SK-N-SH treated with all-trans-retinoic acid at 6 μM for 48 hours (cell line): Measurements from ENCODE around the gene COL16A1.

Experiments
- ATAC-seq: fragments of 200-7000 bp; cut with Tn5 transposase; 3 replicates; pipeline ENCODE4 v1.9.1; 2020; ENCODE audit warnings: mild to moderate bottlenecking, moderate library complexity
- ARNTL ChIP-seq: fragments of 450-650 bp; formaldehyde crosslinking; IDR thresholded peaks from 2 replicates; pipeline ENCODE4 v1.5.0; 2020; ENCODE audit warnings: low read depth, mild to moderate bottlenecking, moderate library complexity, borderline replicate concordance
- BACH2 ChIP-seq: fragments of 250-450 bp; sonication (Bioruptor Pico); IDR thresholded peaks from 2 replicates; pipeline ENCODE4 v1.9.0; 2021; ENCODE audit warnings: mild to moderate bottlenecking, borderline replicate concordance
- CSDC2 ChIP-seq: fragments of 250-450 bp; sonication (Bioruptor Pico); IDR thresholded peaks from 2 replicates; pipeline ENCODE4 v1.5.0; 2020; ENCODE audit warnings: mild to moderate bottlenecking, moderate library complexity
- ESRRG ChIP-seq: fragments of 250-450 bp; sonication (Bioruptor Pico); IDR thresholded peaks from 2 replicates; pipeline ENCODE4 v1.6.1; 2021; ENCODE audit warnings: mild to moderate bottlenecking
- GLIS3 ChIP-seq: fragments of 250-450 bp; sonication (Bioruptor Pico); IDR thresholded peaks from 2 replicates; pipeline ENCODE4 v1.5.0; 2020; ENCODE audit warnings: mild to moderate bottlenecking, moderate library complexity
- ISL1 ChIP-seq: fragments of 250-450 bp; sonication (Bioruptor Pico); IDR thresholded peaks from 2 replicates; pipeline ENCODE4 v2.1.2; 2022; ENCODE audit warnings: mild to moderate bottlenecking, moderate library complexity
- OSR1 ChIP-seq: fragments of 250-450 bp; sonication (Bioruptor Pico); IDR thresholded peaks from 2 replicates; pipeline ENCODE4 v1.8.0; 2022; ENCODE audit warnings: moderate library complexity, mild to moderate bottlenecking, inconsistent platforms
- PPARA ChIP-seq: fragments of 250-450 bp; sonication (Bioruptor Pico); IDR thresholded peaks from 2 replicates; pipeline ENCODE4 v1.5.0; 2020; ENCODE audit warnings: mild to moderate bottlenecking, borderline replicate concordance
- RARB ChIP-seq: fragments of 250-450 bp; sonication (Bioruptor Pico); IDR thresholded peaks from 2 replicates; pipeline ENCODE4 v1.8.0; 2021; ENCODE audit warnings: mild to moderate bottlenecking, moderate library complexity
- SNAI2 ChIP-seq: fragments of 250-450 bp; sonication (Bioruptor Pico); IDR thresholded peaks from 2 replicates; pipeline ENCODE4 v1.5.0; 2020; ENCODE audit warnings: mild to moderate bottlenecking, moderate library complexity
- TCF4 ChIP-seq: fragments of 250-450 bp; sonication (Bioruptor Pico); IDR thresholded peaks from 2 replicates; pipeline ENCODE4 v1.8.0; 2021; ENCODE audit warnings: mild to moderate bottlenecking, moderate library complexity, borderline replicate concordance
- TOX ChIP-seq: fragments of 250-450 bp; sonication (Bioruptor Pico); IDR thresholded peaks from 2 replicates; pipeline ENCODE4 v1.8.0; 2021; ENCODE audit warnings: mild to moderate bottlenecking, moderate library complexity, borderline replicate concordance
- ZC3H10 ChIP-seq: fragments of 250-450 bp; sonication (Bioruptor Pico); IDR thresholded peaks from 2 replicates; pipeline ENCODE4 v1.5.1; 2021; ENCODE audit warnings: mild to moderate bottlenecking, moderate library complexity
- ZFP30 ChIP-seq: fragments of 450-650 bp; formaldehyde crosslinking; IDR thresholded peaks from 2 replicates; pipeline ENCODE4 v1.5.0; 2022; ENCODE audit warnings: mild to moderate bottlenecking, moderate library complexity
- ZNF565 ChIP-seq: fragments of 450-650 bp; formaldehyde crosslinking; conservative IDR thresholded peaks from 2 replicates; pipeline ENCODE4 v1.5.0; 2020; ENCODE audit warnings: low read depth, mild to moderate bottlenecking, moderate library complexity
- ZNF70 ChIP-seq: fragments of 450-650 bp; formaldehyde crosslinking; IDR thresholded peaks from 2 replicates; pipeline ENCODE4 v1.5.0; 2020; ENCODE audit warnings: mild to moderate bottlenecking, moderate library complexity
- TF ChIP-seq, protein P1 (sequence below): fragments of 250-450 bp; sonication (Bioruptor Pico); IDR thresholded peaks from 2 replicates; pipeline ENCODE4 v1.5.1; 2021; ENCODE audit warnings: mild to moderate bottlenecking, moderate library complexity
- TF ChIP-seq, protein P2 (sequence below): fragments of 250-450 bp; sonication (Bioruptor Pico); IDR thresholded peaks from 2 replicates; pipeline ENCODE4 v1.8.0; 2021; ENCODE audit warnings: low read depth, mild to moderate bottlenecking, moderate library complexity, borderline replicate concordance
- TF ChIP-seq, protein P3 (sequence below): fragments of 250-450 bp; sonication (Bioruptor Pico); IDR thresholded peaks from 2 replicates; pipeline ENCODE4 v1.5.0; 2020; ENCODE audit warnings: mild to moderate bottlenecking, moderate library complexity
- TF ChIP-seq, protein P4 (sequence below): fragments of 250-450 bp; sonication (Bioruptor Pico); IDR thresholded peaks from 2 replicates; pipeline ENCODE4 v1.8.0; 2020; ENCODE audit warnings: mild to moderate bottlenecking, moderate library complexity, borderline replicate concordance
- TF ChIP-seq, protein P5 (sequence below): fragments of 250-450 bp; sonication (Bioruptor Pico); IDR thresholded peaks from 2 replicates; pipeline ENCODE4 v1.5.1; 2020; ENCODE audit warnings: low read depth, mild to moderate bottlenecking, moderate library complexity

Gene COL16A1

DNA sequence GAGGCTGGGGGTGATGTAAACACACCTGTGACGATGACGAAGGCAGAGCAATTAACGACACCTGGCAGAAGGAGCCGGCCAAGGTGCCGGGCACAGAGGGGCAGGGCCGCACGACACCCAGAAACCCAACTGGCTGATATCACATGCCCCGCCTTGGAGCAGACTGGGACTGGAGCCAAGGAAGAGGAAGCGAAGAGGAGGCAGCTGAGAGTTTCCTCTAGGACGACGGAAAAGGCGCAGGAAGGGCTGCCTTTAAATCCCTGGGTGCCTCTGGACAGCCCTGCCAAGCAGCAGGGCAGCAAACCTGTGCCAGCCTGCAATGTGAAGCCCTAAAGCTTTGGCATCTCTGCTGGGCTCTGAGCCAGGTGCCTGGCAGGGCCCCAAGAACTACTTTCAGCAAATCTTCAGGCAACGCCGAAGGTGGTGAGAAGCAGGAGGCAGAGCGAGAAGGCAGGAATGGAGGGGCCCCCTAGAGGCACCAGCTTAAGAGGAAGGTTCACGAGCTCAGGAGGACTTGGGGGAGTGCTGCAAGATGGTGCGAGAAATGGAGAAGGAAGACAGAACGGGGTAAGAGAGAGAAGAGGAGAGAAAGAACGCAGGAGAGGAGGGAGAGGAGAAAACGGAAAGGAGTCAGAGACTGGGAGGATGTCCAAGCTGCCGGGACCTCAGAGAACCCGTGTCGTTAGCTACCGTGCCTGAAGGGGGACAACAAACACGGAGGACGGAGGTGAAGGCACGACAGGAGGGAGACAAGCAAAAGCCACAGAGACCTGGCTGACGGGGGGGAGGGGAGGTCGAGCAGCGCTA is 33.8 kb downstream of the COL16A1 start:
- TF ChIP-seq, protein P1, sequence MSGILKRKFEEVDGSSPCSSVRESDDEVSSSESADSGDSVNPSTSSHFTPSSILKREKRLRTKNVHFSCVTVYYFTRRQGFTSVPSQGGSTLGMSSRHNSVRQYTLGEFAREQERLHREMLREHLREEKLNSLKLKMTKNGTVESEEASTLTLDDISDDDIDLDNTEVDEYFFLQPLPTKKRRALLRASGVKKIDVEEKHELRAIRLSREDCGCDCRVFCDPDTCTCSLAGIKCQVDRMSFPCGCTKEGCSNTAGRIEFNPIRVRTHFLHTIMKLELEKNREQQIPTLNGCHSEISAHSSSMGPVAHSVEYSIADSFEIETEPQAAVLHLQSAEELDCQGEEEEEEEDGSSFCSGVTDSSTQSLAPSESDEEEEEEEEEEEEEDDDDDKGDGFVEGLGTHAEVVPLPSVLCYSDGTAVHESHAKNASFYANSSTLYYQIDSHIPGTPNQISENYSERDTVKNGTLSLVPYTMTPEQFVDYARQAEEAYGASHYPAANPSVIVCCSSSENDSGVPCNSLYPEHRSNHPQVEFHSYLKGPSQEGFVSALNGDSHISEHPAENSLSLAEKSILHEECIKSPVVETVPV = no peak
- TF ChIP-seq SNAI2 (CRISPR knock-in tag) (no peak), ARNTL (CRISPR knock-in tag) (no peak), OSR1 (CRISPR knock-in tag) (no peak), ISL1 (CRISPR knock-in tag) (no peak), ZFP30 (CRISPR knock-in tag) (no peak), GLIS3 (CRISPR knock-in tag) (no peak), ESRRG (CRISPR knock-in tag) (no peak), ZC3H10 (CRISPR knock-in tag) (no peak), CSDC2 (no peak), ZNF565 (CRISPR knock-in tag) (no peak), PPARA (CRISPR knock-in tag) (no peak), ZNF70 (CRISPR knock-in tag) (no peak), TOX (CRISPR knock-in tag) (no peak), TCF4 (CRISPR knock-in tag) (no peak), BACH2 (CRISPR knock-in tag) (no peak)
- TF ChIP-seq, protein P2, sequence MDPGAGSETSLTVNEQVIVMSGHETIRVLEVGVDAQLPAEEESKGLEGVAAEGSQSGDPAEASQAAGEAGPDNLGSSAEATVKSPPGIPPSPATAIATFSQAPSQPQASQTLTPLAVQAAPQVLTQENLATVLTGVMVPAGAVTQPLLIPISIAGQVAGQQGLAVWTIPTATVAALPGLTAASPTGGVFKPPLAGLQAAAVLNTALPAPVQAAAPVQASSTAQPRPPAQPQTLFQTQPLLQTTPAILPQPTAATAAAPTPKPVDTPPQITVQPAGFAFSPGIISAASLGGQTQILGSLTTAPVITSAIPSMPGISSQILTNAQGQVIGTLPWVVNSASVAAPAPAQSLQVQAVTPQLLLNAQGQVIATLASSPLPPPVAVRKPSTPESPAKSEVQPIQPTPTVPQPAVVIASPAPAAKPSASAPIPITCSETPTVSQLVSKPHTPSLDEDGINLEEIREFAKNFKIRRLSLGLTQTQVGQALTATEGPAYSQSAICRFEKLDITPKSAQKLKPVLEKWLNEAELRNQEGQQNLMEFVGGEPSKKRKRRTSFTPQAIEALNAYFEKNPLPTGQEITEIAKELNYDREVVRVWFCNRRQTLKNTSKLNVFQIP = no peak
- TF ChIP-seq, protein P3, sequence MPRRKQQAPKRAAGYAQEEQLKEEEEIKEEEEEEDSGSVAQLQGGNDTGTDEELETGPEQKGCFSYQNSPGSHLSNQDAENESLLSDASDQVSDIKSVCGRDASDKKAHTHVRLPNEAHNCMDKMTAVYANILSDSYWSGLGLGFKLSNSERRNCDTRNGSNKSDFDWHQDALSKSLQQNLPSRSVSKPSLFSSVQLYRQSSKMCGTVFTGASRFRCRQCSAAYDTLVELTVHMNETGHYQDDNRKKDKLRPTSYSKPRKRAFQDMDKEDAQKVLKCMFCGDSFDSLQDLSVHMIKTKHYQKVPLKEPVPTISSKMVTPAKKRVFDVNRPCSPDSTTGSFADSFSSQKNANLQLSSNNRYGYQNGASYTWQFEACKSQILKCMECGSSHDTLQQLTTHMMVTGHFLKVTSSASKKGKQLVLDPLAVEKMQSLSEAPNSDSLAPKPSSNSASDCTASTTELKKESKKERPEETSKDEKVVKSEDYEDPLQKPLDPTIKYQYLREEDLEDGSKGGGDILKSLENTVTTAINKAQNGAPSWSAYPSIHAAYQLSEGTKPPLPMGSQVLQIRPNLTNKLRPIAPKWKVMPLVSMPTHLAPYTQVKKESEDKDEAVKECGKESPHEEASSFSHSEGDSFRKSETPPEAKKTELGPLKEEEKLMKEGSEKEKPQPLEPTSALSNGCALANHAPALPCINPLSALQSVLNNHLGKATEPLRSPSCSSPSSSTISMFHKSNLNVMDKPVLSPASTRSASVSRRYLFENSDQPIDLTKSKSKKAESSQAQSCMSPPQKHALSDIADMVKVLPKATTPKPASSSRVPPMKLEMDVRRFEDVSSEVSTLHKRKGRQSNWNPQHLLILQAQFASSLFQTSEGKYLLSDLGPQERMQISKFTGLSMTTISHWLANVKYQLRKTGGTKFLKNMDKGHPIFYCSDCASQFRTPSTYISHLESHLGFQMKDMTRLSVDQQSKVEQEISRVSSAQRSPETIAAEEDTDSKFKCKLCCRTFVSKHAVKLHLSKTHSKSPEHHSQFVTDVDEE (CRISPR knock-in tag) = no peak
- peak; percentile 76 for ATAC-seq

DNA sequence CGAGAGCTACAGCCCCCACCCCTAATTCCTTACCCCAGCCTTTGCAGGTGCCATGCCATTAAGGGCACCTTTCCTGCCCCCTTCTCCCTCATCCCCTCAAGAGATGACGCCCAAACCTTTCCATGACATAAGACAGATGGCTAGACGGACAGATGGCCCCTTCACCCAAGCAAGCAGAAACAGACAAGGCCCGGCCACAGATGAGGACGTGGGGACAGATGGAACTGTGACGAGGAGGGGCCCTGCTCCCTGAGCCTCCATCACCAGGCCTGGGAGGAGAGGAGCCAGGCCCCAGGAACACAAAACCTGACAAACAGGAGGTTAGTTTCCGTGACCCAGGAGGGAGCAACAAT is 34.4 kb downstream of the COL16A1 start:
- TF ChIP-seq ZFP30 (CRISPR knock-in tag) = no peak
- TF ChIP-seq ZC3H10 (CRISPR knock-in tag) = no peak
- peak; percentile 55; the same call in 1 of the 2 replicates for TF ChIP-seq TCF4 (CRISPR knock-in tag)
- no peak; the same call in 1 of the 3 replicates for ATAC-seq

DNA sequence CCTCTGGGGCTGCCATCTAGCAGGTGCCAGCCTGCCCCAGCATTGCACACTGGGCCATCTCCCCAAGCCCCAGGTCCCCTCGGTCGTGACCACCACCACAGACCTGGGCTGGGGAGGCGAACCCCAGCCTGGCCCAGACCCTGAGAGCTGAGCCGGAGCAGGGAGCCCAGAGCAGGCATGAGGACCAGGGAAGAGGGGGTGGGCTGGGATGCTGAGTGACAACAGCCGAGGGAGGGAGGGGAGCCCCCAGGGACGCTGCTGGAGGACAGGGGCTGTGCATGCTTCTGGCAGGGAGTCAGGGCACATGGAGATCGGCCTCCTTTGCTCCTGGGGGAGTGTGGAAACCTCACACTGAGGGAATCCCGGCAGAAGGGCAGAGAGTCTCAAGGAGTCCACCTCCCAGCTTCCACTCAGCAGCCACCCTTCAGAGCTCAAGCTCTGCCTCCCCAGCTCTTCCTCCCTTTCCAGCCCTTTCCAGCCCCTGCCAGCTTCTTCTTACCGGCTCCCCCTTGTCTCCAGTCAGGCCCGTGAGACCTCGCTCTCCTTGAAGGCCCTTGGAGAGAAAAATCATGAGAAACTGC is 35.4 kb downstream of the COL16A1 start:
- TF ChIP-seq OSR1 (CRISPR knock-in tag) = no peak
- TF ChIP-seq, protein P4, sequence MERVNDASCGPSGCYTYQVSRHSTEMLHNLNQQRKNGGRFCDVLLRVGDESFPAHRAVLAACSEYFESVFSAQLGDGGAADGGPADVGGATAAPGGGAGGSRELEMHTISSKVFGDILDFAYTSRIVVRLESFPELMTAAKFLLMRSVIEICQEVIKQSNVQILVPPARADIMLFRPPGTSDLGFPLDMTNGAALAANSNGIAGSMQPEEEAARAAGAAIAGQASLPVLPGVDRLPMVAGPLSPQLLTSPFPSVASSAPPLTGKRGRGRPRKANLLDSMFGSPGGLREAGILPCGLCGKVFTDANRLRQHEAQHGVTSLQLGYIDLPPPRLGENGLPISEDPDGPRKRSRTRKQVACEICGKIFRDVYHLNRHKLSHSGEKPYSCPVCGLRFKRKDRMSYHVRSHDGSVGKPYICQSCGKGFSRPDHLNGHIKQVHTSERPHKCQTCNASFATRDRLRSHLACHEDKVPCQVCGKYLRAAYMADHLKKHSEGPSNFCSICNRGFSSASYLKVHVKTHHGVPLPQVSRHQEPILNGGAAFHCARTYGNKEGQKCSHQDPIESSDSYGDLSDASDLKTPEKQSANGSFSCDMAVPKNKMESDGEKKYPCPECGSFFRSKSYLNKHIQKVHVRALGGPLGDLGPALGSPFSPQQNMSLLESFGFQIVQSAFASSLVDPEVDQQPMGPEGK (CRISPR knock-in tag) = no peak
- no peak for TF ChIP-seq CSDC2
- TF ChIP-seq ESRRG (CRISPR knock-in tag) = no peak
- TF ChIP-seq, protein P1 = no peak
- TF ChIP-seq GLIS3 (CRISPR knock-in tag) = no peak
- TF ChIP-seq, protein P5, sequence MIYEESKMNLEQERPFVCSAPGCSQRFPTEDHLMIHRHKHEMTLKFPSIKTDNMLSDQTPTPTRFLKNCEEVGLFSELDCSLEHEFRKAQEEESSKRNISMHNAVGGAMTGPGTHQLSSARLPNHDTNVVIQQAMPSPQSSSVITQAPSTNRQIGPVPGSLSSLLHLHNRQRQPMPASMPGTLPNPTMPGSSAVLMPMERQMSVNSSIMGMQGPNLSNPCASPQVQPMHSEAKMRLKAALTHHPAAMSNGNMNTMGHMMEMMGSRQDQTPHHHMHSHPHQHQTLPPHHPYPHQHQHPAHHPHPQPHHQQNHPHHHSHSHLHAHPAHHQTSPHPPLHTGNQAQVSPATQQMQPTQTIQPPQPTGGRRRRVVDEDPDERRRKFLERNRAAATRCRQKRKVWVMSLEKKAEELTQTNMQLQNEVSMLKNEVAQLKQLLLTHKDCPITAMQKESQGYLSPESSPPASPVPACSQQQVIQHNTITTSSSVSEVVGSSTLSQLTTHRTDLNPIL (CRISPR knock-in tag) = no peak
- TF ChIP-seq PPARA (CRISPR knock-in tag) = no peak
- no peak for TF ChIP-seq RARB
- no peak for ATAC-seq
